Measurements from ENCODE around the gene ADRA2B.
"Not testable (repeated sequence)": the region's sequence is repeated elsewhere in the genome, so short reads cannot be mapped to it uniquely, and the experiment has no call there.

The ADRA2B gene

GRCh38 chr2:96073170-96073775 is 43.1 kb downstream of the ADRA2B start:
- Histone ChIP-seq H3K9me2 (ENCODE audit: low read depth, low read length) (no peaks in the 10 kb centered on the region), H3K4me1 (ENCODE audit: insufficient read depth, low read length, severe bottlenecking) (no peaks in the 10 kb centered on the region), H3K9me3 (ENCODE audit: low read length) (peaks cover 3% of the 10 kb centered on the region; the same call in 1 of the 2 replicates), H2AFZ (ENCODE audit: low read length) (no peak overlapping the region), H3K4me3 (ENCODE audit: low read depth, low read length, poor library complexity, severe bottlenecking) (no peak overlapping the region), H3K79me2 (ENCODE audit: insufficient read depth, low read length) (no peaks in the 10 kb centered on the region), H3K36me3 (ENCODE audit: insufficient read depth, low read length) (no peaks in the 10 kb centered on the region), H3K27ac (ENCODE audit: low read depth, low read length, poor library complexity, severe bottlenecking) (no peak overlapping the region), H3K9ac (ENCODE audit: low read length) (no peak overlapping the region), H3F3A (ENCODE audit: insufficient read depth, low read length) (no peaks in the 10 kb centered on the region), H4K20me1 (ENCODE audit: insufficient read depth, low read length) (no peaks in the 10 kb centered on the region), H3K27me3 (ENCODE audit: insufficient read depth, low read length) (0 out of 2 replicates have a peak, but pooled peaks cover 5% of the 10 kb centered on the region), H3K4me2 (ENCODE audit: low read length) (no peak overlapping the region)
- no peak for TF ChIP-seq EZH2 (IDR thresholded peaks at IDR 0.05; ENCODE audit: borderline replicate concordance, low read length)
- no peak for TF ChIP-seq CTCF (IDR thresholded peaks at IDR 0.05; ENCODE audit: low read length)

GRCh38 chr2:96072746-96073145 is 43.6 kb downstream of the ADRA2B start:
- Histone ChIP-seq H3K9me3 (ENCODE audit: low read length) (peaks cover 3% of the 10 kb centered on the region; the same call in 1 of the 2 replicates), H2AFZ (ENCODE audit: low read length) (no peak overlapping the region), H3K4me1 (ENCODE audit: insufficient read depth, low read length, severe bottlenecking) (no peaks in the 10 kb centered on the region), H3K4me3 (ENCODE audit: low read depth, low read length, poor library complexity, severe bottlenecking) (no peak overlapping the region), H3K9ac (ENCODE audit: low read length) (no peak overlapping the region), H3K27me3 (ENCODE audit: insufficient read depth, low read length) (0 out of 2 replicates have a peak, but pooled peaks cover 5% of the 10 kb centered on the region), H3K36me3 (ENCODE audit: insufficient read depth, low read length) (no peaks in the 10 kb centered on the region), H3F3A (ENCODE audit: insufficient read depth, low read length) (no peaks in the 10 kb centered on the region), H3K9me2 (ENCODE audit: low read depth, low read length) (no peaks in the 10 kb centered on the region), H3K27ac (ENCODE audit: low read depth, low read length, poor library complexity, severe bottlenecking) (no peak overlapping the region), H3K79me2 (ENCODE audit: insufficient read depth, low read length) (no peaks in the 10 kb centered on the region), H4K20me1 (ENCODE audit: insufficient read depth, low read length) (no peaks in the 10 kb centered on the region), H3K4me2 (ENCODE audit: low read length) (no peak overlapping the region)
- no peak for TF ChIP-seq EZH2 (IDR thresholded peaks at IDR 0.05; ENCODE audit: borderline replicate concordance, low read length)
- no peak for TF ChIP-seq CTCF (IDR thresholded peaks at IDR 0.05; ENCODE audit: low read length)

GRCh38 chr2:96071977-96072491 is 44.3 kb downstream of the ADRA2B start:
- H3K79me2 ChIP-seq (ENCODE audit: insufficient read depth, low read length); H3K27me3 ChIP-seq (ENCODE audit: insufficient read depth, low read length); H3K4me3 ChIP-seq (ENCODE audit: low read depth, low read length, poor library complexity, severe bottlenecking); H3F3A ChIP-seq (ENCODE audit: insufficient read depth, low read length); H3K4me1 ChIP-seq (ENCODE audit: insufficient read depth, low read length, severe bottlenecking); H3K27ac ChIP-seq (ENCODE audit: low read depth, low read length, poor library complexity, severe bottlenecking); H4K20me1 ChIP-seq (ENCODE audit: insufficient read depth, low read length); H3K9me3 ChIP-seq (ENCODE audit: low read length); H3K4me2 ChIP-seq (ENCODE audit: low read length); H3K9ac ChIP-seq (ENCODE audit: low read length); H3K9me2 ChIP-seq (ENCODE audit: low read depth, low read length); H3K36me3 ChIP-seq (ENCODE audit: insufficient read depth, low read length); H2AFZ ChIP-seq (ENCODE audit: low read length): not testable (repeated sequence)

- not testable (repeated sequence) for H3K4me1 ChIP-seq (ENCODE audit: insufficient read depth, low read length, severe bottlenecking); H3K9ac ChIP-seq (ENCODE audit: low read length); H3K36me3 ChIP-seq (ENCODE audit: insufficient read depth, low read length); H3K9me2 ChIP-seq (ENCODE audit: low read depth, low read length); H3K27ac ChIP-seq (ENCODE audit: low read depth, low read length, poor library complexity, severe bottlenecking); H3K4me3 ChIP-seq (ENCODE audit: low read depth, low read length, poor library complexity, severe bottlenecking); H3F3A ChIP-seq (ENCODE audit: insufficient read depth, low read length); H3K27me3 ChIP-seq (ENCODE audit: insufficient read depth, low read length); H3K79me2 ChIP-seq (ENCODE audit: insufficient read depth, low read length); H3K4me2 ChIP-seq (ENCODE audit: low read length); H2AFZ ChIP-seq (ENCODE audit: low read length); H3K9me3 ChIP-seq (ENCODE audit: low read length); H4K20me1 ChIP-seq (ENCODE audit: insufficient read depth, low read length)
These were observed 45.0 kb downstream of the ADRA2B start for GRCh38 chr2:96071087-96071976.

GRCh38 chr2:96070351-96070750 is 46.0 kb downstream of the ADRA2B start:
- H2AFZ ChIP-seq (ENCODE audit: low read length); H3K27me3 ChIP-seq (ENCODE audit: insufficient read depth, low read length); H3K27ac ChIP-seq (ENCODE audit: low read depth, low read length, poor library complexity, severe bottlenecking); H3K9me3 ChIP-seq (ENCODE audit: low read length); H3F3A ChIP-seq (ENCODE audit: insufficient read depth, low read length); H4K20me1 ChIP-seq (ENCODE audit: insufficient read depth, low read length); H3K9ac ChIP-seq (ENCODE audit: low read length); H3K4me3 ChIP-seq (ENCODE audit: low read depth, low read length, poor library complexity, severe bottlenecking); H3K9me2 ChIP-seq (ENCODE audit: low read depth, low read length); H3K79me2 ChIP-seq (ENCODE audit: insufficient read depth, low read length); H3K4me1 ChIP-seq (ENCODE audit: insufficient read depth, low read length, severe bottlenecking); H3K4me2 ChIP-seq (ENCODE audit: low read length); H3K36me3 ChIP-seq (ENCODE audit: insufficient read depth, low read length): not testable (repeated sequence)

- H3K9ac ChIP-seq (ENCODE audit: low read length); H2AFZ ChIP-seq (ENCODE audit: low read length); H3F3A ChIP-seq (ENCODE audit: insufficient read depth, low read length); H3K9me3 ChIP-seq (ENCODE audit: low read length); H3K27me3 ChIP-seq (ENCODE audit: insufficient read depth, low read length); H3K27ac ChIP-seq (ENCODE audit: low read depth, low read length, poor library complexity, severe bottlenecking); H3K4me3 ChIP-seq (ENCODE audit: low read depth, low read length, poor library complexity, severe bottlenecking); H3K9me2 ChIP-seq (ENCODE audit: low read depth, low read length); H3K4me2 ChIP-seq (ENCODE audit: low read length); H3K79me2 ChIP-seq (ENCODE audit: insufficient read depth, low read length); H4K20me1 ChIP-seq (ENCODE audit: insufficient read depth, low read length); H3K4me1 ChIP-seq (ENCODE audit: insufficient read depth, low read length, severe bottlenecking); H3K36me3 ChIP-seq (ENCODE audit: insufficient read depth, low read length): not testable (repeated sequence)
These were observed 46.5 kb downstream of the ADRA2B start for GRCh38 chr2:96069878-96070277.

Data from OCI-LY1 (cell line).